ENCODE results near the gene NRL.

- no peak for TF ChIP-seq CTCF (IDR thresholded peaks at IDR 0.05)
- no peak for TF ChIP-seq POLR2A (IDR thresholded peaks at IDR 0.05; ENCODE audit: low read depth)
These were observed 54.8 kb downstream of the NRL start for GRCh38 chr14:24059841-24060388.

All from esophagus muscularis mucosa (tissue), 3 donors.